Measurements from ENCODE around the gene RIC8A.

GRCh38 chr11:203945-204586 is 3.4 kb upstream of the RIC8A start:
- TF ChIP-seq CTCF (IDR thresholded peaks at IDR 0.05) (no peak), EZH2 (IDR thresholded peaks at IDR 0.05) (no peak)
